ENCODE data around the gene EFCAB12.
"Not testable (repeated sequence)": the region's sequence is repeated elsewhere in the genome, so short reads cannot be mapped to it uniquely, and the experiment has no call there.

EFCAB12 gene

GRCh38 chr3:129369711-129370110 is 58.7 kb downstream of the EFCAB12 start:
- no peak for DNase-seq (ENCODE audit: low read depth in 2 of 2)

GRCh38 chr3:129367821-129368220 is 60.6 kb downstream of the EFCAB12 start:
- no peak for DNase-seq (ENCODE audit: low read depth in 2 of 2)

- DNase-seq (ENCODE audit: low read depth in 2 of 2) = no peak
Measured at GRCh38 chr3:129366312-129366831, 62.1 kb downstream of the EFCAB12 start.

- DNase-seq (ENCODE audit: low read depth in 2 of 2) = no peak
Measured at GRCh38 chr3:129365296-129366136, 62.9 kb downstream of the EFCAB12 start.

- DNase-seq (ENCODE audit: low read depth in 2 of 2) = not testable (repeated sequence)
Measured at GRCh38 chr3:129364811-129365210, 63.6 kb downstream of the EFCAB12 start.

GRCh38 chr3:129363356-129363755 is 65.1 kb downstream of the EFCAB12 start:
- DNase-seq (ENCODE audit: low read depth in 2 of 2) = not testable (repeated sequence)

GRCh38 chr3:129360705-129361460 is 67.6 kb downstream of the EFCAB12 start:
- no peak for DNase-seq (ENCODE audit: low read depth in 2 of 2)

- no peak for DNase-seq (ENCODE audit: low read depth in 2 of 2)
Measured at GRCh38 chr3:129360171-129360611, 68.2 kb downstream of the EFCAB12 start.

GRCh38 chr3:129358772-129359371 is 69.6 kb downstream of the EFCAB12 start:
- DNase-seq (ENCODE audit: low read depth in 2 of 2) = no peak

- no peak for DNase-seq (ENCODE audit: low read depth in 2 of 2)
Measured at GRCh38 chr3:129358177-129358771, 70.2 kb downstream of the EFCAB12 start.

GRCh38 chr3:129357616-129358015 is 70.8 kb downstream of the EFCAB12 start:
- no peak for DNase-seq (ENCODE audit: low read depth in 2 of 2)

GRCh38 chr3:129356756-129357425 is 71.5 kb downstream of the EFCAB12 start:
- DNase-seq (ENCODE audit: low read depth in 2 of 2) = no peak

GRCh38 chr3:129353589-129353941 is 74.9 kb downstream of the EFCAB12 start:
- no peak for DNase-seq (ENCODE audit: low read depth in 2 of 2)

GRCh38 chr3:129352650-129353588 is 75.5 kb downstream of the EFCAB12 start:
- DNase-seq (ENCODE audit: low read depth in 2 of 2) = no peak

GRCh38 chr3:129352045-129352444 is 76.4 kb downstream of the EFCAB12 start:
- DNase-seq (ENCODE audit: low read depth in 2 of 2) = no peak

Measured in stimulated activated CD8-positive, alpha-beta memory T cell treated with anti-CD3 and anti-CD28 coated beads, Interleukin-15, amount 100 ng/mL, for 4 hours (primary cell).